ENCODE measurements around the gene NEB. TPM values are rescaled to one million over a fixed set of nuclear protein-coding genes. Genes with fewer than 3 reads are reported as not detected.

Gene NEB
- total RNA-seq, 1 experiment from 2014 or later: 0.11 TPM

DNA sequence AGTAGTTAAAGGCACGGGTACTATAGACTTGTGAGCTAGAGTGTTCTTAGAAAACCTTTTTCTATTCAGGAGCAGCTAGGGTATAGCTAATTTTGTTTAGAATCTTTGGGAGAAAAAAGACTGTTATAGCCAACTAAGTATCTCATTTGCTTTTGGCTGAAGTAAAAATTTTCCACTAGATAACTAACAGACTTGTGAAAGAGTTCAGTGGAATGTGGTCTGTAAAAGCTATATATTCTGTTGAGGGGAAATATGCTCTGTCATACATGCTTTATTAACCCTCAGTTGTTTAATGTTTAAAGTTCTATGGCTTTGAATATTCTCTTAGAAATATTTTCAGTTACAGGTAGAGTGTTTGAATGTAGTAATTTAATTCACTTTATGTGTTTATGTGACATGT lies 274.9 kb downstream of the NEB start:
- H3K4me3 ChIP-seq (ENCODE audit: low read length): no peak overlapping the region
- H3K79me2 ChIP-seq (ENCODE audit: low read length): no peaks in the 10 kb centered on the region
- H3K9me2 ChIP-seq (replicated peaks; ENCODE audit: low read length): no peaks in the 10 kb centered on the region
- H3K27ac ChIP-seq (ENCODE audit: low read length): no peak overlapping the region
- H2AFZ ChIP-seq (ENCODE audit: low read length): no peak overlapping the region
- ChIA-PET POLR2A (ENCODE audit: unreplicated experiment) (no interaction called here), CTCF (no interaction called here)
- peaks cover 83% of the 10 kb centered on the region for H3K36me3 ChIP-seq (ENCODE audit: low read depth, low read length)
- no peaks in the 10 kb centered on the region for H3K4me1 ChIP-seq (ENCODE audit: insufficient read depth, low read length)
- BruUV-seq (replicated peaks): no TSS peak
- H3K9me3 ChIP-seq (ENCODE audit: low read length): no peaks in the 10 kb centered on the region
- TF ChIP-seq EZH2phosphoT487 (IDR thresholded peaks at IDR 0.05; ENCODE audit: borderline replicate concordance, low read length): no peak
- ATAC-seq (no peak), DNase-seq (no peak)
- peaks cover 3% of the 10 kb centered on the region for H3F3A ChIP-seq (ENCODE audit: low read length, unreplicated experiment)
- H3K27me3 ChIP-seq (ENCODE audit: low read length): no peaks in the 10 kb centered on the region
- no peak overlapping the region for H3K9ac ChIP-seq (ENCODE audit: low read length)
- no peaks in the 10 kb centered on the region for H4K20me1 ChIP-seq (ENCODE audit: low read length)
- intact Hi-C loops (cut with micrococcal nuclease): no loop called here
- no peak overlapping the region for H3K4me2 ChIP-seq (ENCODE audit: low read length)

DNA sequence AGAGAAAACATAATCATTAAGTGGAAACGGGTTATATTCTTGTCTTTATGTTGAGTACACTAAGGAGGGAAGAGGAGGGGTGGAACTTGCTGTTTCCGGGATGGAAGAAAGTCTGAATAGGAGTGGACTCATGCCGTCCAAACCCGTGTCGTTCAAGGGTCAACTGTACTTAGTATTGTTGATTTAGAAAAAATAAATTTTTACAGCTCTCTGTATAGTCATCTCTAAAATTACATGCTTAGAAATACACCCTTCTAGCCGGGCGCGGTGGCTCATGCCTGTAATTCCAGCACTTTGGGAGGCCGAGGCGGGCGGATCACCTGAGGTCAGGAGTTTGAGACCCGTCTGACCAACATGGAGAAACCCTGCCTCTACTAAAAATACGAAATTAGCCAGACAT lies 295.1 kb downstream of the NEB start:
- ChIA-PET CTCF (no interaction called here), POLR2A (ENCODE audit: unreplicated experiment) (no interaction called here)
- Histone ChIP-seq H3K36me3 (ENCODE audit: low read depth, low read length) (peaks cover 76% of the 10 kb centered on the region), H2AFZ (ENCODE audit: low read length) (no peak overlapping the region), H3K79me2 (ENCODE audit: low read length) (no peaks in the 10 kb centered on the region), H3K9me2 (replicated peaks; ENCODE audit: low read length) (no peaks in the 10 kb centered on the region), H3K27ac (ENCODE audit: low read length) (no peak overlapping the region), H3K4me3 (ENCODE audit: low read length) (no peak overlapping the region), H3F3A (ENCODE audit: low read length, unreplicated experiment) (no peaks in the 10 kb centered on the region), H3K9ac (ENCODE audit: low read length) (no peak overlapping the region), H3K4me2 (ENCODE audit: low read length) (no peak overlapping the region), H4K20me1 (ENCODE audit: low read length) (no peaks in the 10 kb centered on the region), H3K4me1 (ENCODE audit: insufficient read depth, low read length) (no peaks in the 10 kb centered on the region), H3K27me3 (ENCODE audit: low read length) (no peaks in the 10 kb centered on the region), H3K9me3 (ENCODE audit: low read length) (no peaks in the 10 kb centered on the region)
- TF ChIP-seq, protein P1, sequence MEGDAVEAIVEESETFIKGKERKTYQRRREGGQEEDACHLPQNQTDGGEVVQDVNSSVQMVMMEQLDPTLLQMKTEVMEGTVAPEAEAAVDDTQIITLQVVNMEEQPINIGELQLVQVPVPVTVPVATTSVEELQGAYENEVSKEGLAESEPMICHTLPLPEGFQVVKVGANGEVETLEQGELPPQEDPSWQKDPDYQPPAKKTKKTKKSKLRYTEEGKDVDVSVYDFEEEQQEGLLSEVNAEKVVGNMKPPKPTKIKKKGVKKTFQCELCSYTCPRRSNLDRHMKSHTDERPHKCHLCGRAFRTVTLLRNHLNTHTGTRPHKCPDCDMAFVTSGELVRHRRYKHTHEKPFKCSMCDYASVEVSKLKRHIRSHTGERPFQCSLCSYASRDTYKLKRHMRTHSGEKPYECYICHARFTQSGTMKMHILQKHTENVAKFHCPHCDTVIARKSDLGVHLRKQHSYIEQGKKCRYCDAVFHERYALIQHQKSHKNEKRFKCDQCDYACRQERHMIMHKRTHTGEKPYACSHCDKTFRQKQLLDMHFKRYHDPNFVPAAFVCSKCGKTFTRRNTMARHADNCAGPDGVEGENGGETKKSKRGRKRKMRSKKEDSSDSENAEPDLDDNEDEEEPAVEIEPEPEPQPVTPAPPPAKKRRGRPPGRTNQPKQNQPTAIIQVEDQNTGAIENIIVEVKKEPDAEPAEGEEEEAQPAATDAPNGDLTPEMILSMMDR (conservative IDR thresholded peaks at IDR 0.05; ENCODE audit: low read depth, low read length): no peak
- TF ChIP-seq EZH2 (IDR thresholded peaks at IDR 0.05; ENCODE audit: low read length, unreplicated experiment) (no peak), EZH2phosphoT487 (IDR thresholded peaks at IDR 0.05; ENCODE audit: borderline replicate concordance, low read length) (no peak)
- BruUV-seq (replicated peaks): no TSS peak
- intact Hi-C loops (cut with micrococcal nuclease): loop anchor here (5.0 to 10.0 kb wide), 3 partner anchors 152 to 1854 kb away; partner anchors contain the start of genes MMADHC, NMI and RBM43
- DNase-seq (no peak), ATAC-seq (no peak)

DNA sequence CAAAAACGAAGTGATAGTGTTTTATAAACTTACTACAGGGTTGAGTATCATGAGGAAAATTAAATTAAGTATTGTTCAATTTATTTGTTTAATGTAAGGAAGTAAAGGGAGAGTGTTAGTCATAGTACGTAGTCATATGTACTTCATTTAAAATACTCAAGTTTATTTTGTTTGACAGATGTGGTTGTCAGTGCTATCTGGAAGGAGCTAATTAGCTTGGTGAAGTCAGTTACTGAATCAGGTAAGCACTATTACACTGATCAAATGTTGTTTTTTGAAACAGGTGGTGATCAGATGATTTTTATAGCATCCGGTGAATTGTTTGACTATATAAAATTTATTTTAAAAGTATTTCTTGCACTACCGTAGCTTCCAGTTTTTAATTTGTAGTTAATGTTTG lies 295.8 kb downstream of the NEB start:
- ChIA-PET CTCF (no interaction called here), POLR2A (ENCODE audit: unreplicated experiment) (no interaction called here)
- H3K27ac ChIP-seq (ENCODE audit: low read length): no peak overlapping the region
- BruUV-seq (replicated peaks): no TSS peak
- no peak overlapping the region for H3K4me2 ChIP-seq (ENCODE audit: low read length)
- intact Hi-C loops (cut with micrococcal nuclease): loop anchor here (5.0 to 10.0 kb wide), 3 partner anchors 151 to 1854 kb away; partner anchors contain the start of genes MMADHC, NMI and RBM43
- no peaks in the 10 kb centered on the region for H3K79me2 ChIP-seq (ENCODE audit: low read length)
- H3K4me1 ChIP-seq (ENCODE audit: insufficient read depth, low read length): no peaks in the 10 kb centered on the region
- no peak overlapping the region for H3K9ac ChIP-seq (ENCODE audit: low read length)
- TF ChIP-seq EZH2phosphoT487 (IDR thresholded peaks at IDR 0.05; ENCODE audit: borderline replicate concordance, low read length) (no peak), EZH2 (IDR thresholded peaks at IDR 0.05; ENCODE audit: low read length, unreplicated experiment) (no peak)
- TF ChIP-seq, protein P1 (conservative IDR thresholded peaks at IDR 0.05; ENCODE audit: low read depth, low read length): no peak
- H3K36me3 ChIP-seq (ENCODE audit: low read depth, low read length): peaks cover 73% of the 10 kb centered on the region
- H3K4me3 ChIP-seq (ENCODE audit: low read length): no peak overlapping the region
- no peaks in the 10 kb centered on the region for H3K27me3 ChIP-seq (ENCODE audit: low read length)
- no peaks in the 10 kb centered on the region for H3K9me3 ChIP-seq (ENCODE audit: low read length)
- H4K20me1 ChIP-seq (ENCODE audit: low read length): no peaks in the 10 kb centered on the region
- H3K9me2 ChIP-seq (replicated peaks; ENCODE audit: low read length): no peaks in the 10 kb centered on the region
- ATAC-seq: peak; percentile 37; the same call in 1 of the 2 replicates
- H2AFZ ChIP-seq (ENCODE audit: low read length): no peak overlapping the region
- no peak for DNase-seq
- no peaks in the 10 kb centered on the region for H3F3A ChIP-seq (ENCODE audit: low read length, unreplicated experiment)
